Activated CD8-positive, alpha-beta T cell treated with anti-CD3 and anti-CD28 coated beads, Interleukin-2, amount 10 ng/mL, durations not matched to agents 7 days and 5 days (primary cell): ENCODE measurements around the gene TMEM131L. TPM values are rescaled to one million over a fixed set of nuclear protein-coding genes. Genes with fewer than 3 reads are reported as not detected.

Experiments used
- ATAC-seq: fragments of 150-1000 bp; cut with Tn5 transposase; one replicate; pipeline ENCODE4 v1.10.0; 2021; ENCODE audit warnings: moderate library complexity
- CTCF ChIA-PET: fragments of 350-600 bp; sonication (Branson Sonifier 250); formaldehyde crosslinking; loops from one replicate; lab custom pipeline; 2021; ENCODE audit warnings: antibody characterized with exemption; lab: Charles Lee
- POLR2A ChIA-PET: fragments of 350-600 bp; sonication (Branson Sonifier 250); formaldehyde crosslinking; loops from one replicate; lab custom pipeline; 2021; ENCODE audit warnings: antibody characterized with exemption; lab: Charles Lee
- DNase-seq: peaks from one replicate; pipeline ENCODE4 v3.0.0-alpha.2; 2020
- H3K27ac Mint-ChIP-seq: one replicate; pipeline ENCODE4 v1.8.0; 2021; ENCODE audit warnings: mild to moderate bottlenecking, mixed read lengths
- H3K27me3 Mint-ChIP-seq: one replicate; pipeline ENCODE4 v1.8.0; 2021; ENCODE audit warnings: low read depth, mixed read lengths
- H3K36me3 Mint-ChIP-seq: one replicate; pipeline ENCODE4 v1.8.0; 2021; ENCODE audit warnings: low read depth, mixed read lengths
- H3K4me1 Mint-ChIP-seq: one replicate; pipeline ENCODE4 v1.8.0; 2021; ENCODE audit warnings: low read depth, mixed read lengths
- H3K4me3 Mint-ChIP-seq: one replicate; pipeline ENCODE4 v1.8.0; 2021; ENCODE audit warnings: mild to moderate bottlenecking, mixed read lengths
- H3K9me3 Mint-ChIP-seq: one replicate; pipeline ENCODE4 v1.8.0; 2022; ENCODE audit warnings: mixed read lengths; ENCODE audit not compliant: insufficient read depth
- total RNA-seq, 2 experiments: library from RNA; stranded (reverse); gene quantifications; one replicate each; pipeline ENCODE4 v1.2.3, GENCODE V29; 2021

The TMEM131L gene
- total RNA-seq, 2 experiments from 2014 or later, result 54.9 to 58.4 TPM

DNA sequence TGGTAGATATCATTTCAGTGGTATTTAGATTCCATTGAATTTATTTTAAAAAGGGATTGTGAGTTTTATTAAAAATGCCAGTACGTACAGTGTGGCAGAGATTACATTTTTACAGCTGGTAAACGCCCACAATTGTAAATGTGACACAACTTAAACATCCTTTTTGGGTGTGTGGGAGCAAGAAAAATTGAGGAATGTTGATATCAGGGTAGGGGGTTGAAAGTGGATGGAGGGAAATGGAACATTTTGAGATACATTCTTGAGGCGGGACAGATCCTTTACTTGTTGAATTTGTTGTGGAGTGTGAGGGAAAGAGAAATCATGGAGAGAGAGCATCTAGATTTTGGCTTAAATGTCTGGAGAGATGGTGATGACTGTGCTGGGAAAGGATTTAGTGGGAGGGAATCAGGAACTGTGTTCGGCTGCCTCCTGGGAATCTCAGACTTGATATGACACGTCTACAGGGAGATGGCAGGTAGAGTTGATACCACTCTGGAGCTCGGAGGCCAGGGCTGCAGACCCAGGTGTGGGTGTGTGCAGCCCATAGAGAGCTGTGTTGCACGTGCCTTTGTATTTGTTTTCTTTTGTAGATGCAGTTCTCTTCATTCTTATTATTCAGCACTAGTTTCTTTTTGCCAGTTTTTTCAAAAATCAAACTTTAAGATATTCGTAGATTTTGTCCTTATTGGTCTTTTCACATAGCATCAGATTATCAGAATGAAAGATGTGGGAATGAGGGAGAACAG lies 10.8 kb downstream of the TMEM131L start:
- Mint-ChIP-seq H3K27me3 (no peaks in the 10 kb centered on the region), H3K4me1 (peaks cover 71% of the 10 kb centered on the region), H3K9me3 (no peaks in the 10 kb centered on the region), H3K4me3 (no peak overlapping the region), H3K36me3 (peaks cover 71% of the 10 kb centered on the region), H3K27ac (peak overlapping the region; percentile 1)
- CTCF ChIA-PET, result interaction anchor here (1.0 to 2.2 kb wide), 5 partner anchors 8 to 20 kb away, joined by 3 to 9 read pairs (median 4); partner anchors contain the start of gene TMEM131L
- ATAC-seq (no peak), DNase-seq (no peak)
- POLR2A ChIA-PET, result interaction anchor here (2.0 kb wide), 1 partner anchor 9 kb away, joined by 4 read pairs; no protein-coding TSS in a partner anchor

DNA sequence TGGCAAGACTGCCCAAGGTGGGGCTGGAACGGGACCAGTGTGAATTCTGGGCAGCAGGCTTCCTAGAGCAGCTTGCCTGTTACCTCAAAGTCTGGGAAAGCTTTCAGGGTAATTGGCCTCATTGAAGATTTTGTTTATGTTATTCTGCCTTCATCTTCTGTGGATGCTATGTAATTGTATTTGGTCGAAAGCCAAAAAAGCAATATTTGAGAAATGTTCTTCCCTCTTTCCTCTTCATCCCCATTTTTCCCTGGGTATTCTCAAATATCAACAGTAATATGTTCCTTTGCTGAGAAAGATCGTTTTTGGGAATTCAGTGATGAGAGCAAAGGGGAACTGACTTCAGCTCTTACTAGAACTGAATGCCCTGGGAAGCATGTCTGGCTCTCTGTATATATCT lies 12.9 kb downstream of the TMEM131L start:
- no peaks in the 10 kb centered on the region for H3K9me3 Mint-ChIP-seq
- peaks cover 66% of the 10 kb centered on the region for H3K4me1 Mint-ChIP-seq
- ChIA-PET POLR2A (interaction anchor here (1.0 to 2.0 kb wide), 2 partner anchors 10 to 12 kb away, joined by 4 to 5 read pairs; no protein-coding TSS in a partner anchor), CTCF (interaction anchor here (0.8 to 1.5 kb wide), 2 partner anchors 9 to 46 kb away, joined by 3 to 7 read pairs; no protein-coding TSS in a partner anchor)
- H3K4me3 Mint-ChIP-seq, result no peak overlapping the region
- peaks cover 59% of the 10 kb centered on the region for H3K36me3 Mint-ChIP-seq
- ATAC-seq (no peak), DNase-seq (no peak)
- H3K27me3 Mint-ChIP-seq, result no peaks in the 10 kb centered on the region
- no peak overlapping the region for H3K27ac Mint-ChIP-seq

DNA sequence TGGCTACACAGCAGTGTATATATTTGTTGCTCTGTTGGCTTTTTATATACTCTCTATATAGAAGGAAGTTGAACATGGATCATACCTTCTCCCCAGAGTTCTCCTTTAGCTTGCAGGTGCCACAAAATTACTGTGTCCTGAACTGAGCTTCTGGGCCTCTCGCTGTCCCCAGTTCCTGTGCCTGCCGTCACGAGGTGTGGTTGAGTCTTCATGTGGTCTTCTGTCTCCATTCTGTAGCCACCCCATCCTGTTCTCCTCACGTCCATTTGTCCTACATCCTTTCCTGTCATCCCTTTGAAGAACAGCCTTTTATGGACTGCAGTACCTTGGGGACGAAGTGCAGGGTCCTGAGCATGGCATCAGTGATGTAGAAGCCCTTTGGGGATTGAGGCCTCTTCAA lies 14.5 kb downstream of the TMEM131L start:
- DNase-seq, result no peak
- peak; percentile 66 for ATAC-seq
- CTCF ChIA-PET, result interaction anchor here (0.6 to 2.3 kb wide), 3 partner anchors 13 to 47 kb away, joined by 3 to 15 read pairs (median 7); no protein-coding TSS in a partner anchor
- peaks cover 62% of the 10 kb centered on the region for H3K4me1 Mint-ChIP-seq
- H3K27ac Mint-ChIP-seq, result peak overlapping the region; percentile 73
- POLR2A ChIA-PET, result interaction anchor here (0.9 to 1.1 kb wide), 3 partner anchors 11 to 93 kb away, joined by 3 read pairs; no protein-coding TSS in a partner anchor
- peaks cover 51% of the 10 kb centered on the region for H3K36me3 Mint-ChIP-seq
- H3K27me3 Mint-ChIP-seq, result no peaks in the 10 kb centered on the region
- H3K9me3 Mint-ChIP-seq, result no peaks in the 10 kb centered on the region
- H3K4me3 Mint-ChIP-seq, result no peak overlapping the region

DNA sequence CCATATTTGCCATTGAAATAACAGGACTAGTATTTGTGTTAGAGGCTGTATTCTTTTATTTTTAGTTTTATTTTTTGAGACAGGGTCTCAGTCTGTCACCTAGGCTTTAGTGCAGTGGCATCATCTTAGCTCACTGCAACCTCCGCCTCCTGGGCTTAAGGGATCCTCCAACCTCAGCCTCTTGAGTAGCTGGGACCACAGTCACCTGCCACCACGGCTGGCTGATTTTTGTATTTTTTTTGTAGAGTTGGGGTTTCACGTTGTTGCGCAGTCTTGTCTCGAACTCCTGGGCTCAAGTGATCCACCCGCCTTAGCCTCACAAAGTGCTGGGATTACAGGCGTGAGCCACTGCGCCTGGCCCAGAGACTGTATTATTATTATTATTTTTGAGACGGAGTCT lies 15.3 kb downstream of the TMEM131L start:
- Mint-ChIP-seq H3K4me3 (no peak overlapping the region), H3K27me3 (no peaks in the 10 kb centered on the region), H3K36me3 (peaks cover 47% of the 10 kb centered on the region), H3K27ac (no peak overlapping the region), H3K4me1 (peaks cover 67% of the 10 kb centered on the region), H3K9me3 (no peaks in the 10 kb centered on the region)
- ATAC-seq, result no peak
- ChIA-PET POLR2A (interaction anchor here (0.9 kb wide), 2 partner anchors 11 to 55 kb away, joined by 3 read pairs; no protein-coding TSS in a partner anchor), CTCF (interaction anchor here (0.6 to 2.5 kb wide), 7 partner anchors 13 to 93 kb away, joined by 3 to 15 read pairs (median 7); partner anchors contain the start of gene TMEM131L)
- DNase-seq, result no peak

DNA sequence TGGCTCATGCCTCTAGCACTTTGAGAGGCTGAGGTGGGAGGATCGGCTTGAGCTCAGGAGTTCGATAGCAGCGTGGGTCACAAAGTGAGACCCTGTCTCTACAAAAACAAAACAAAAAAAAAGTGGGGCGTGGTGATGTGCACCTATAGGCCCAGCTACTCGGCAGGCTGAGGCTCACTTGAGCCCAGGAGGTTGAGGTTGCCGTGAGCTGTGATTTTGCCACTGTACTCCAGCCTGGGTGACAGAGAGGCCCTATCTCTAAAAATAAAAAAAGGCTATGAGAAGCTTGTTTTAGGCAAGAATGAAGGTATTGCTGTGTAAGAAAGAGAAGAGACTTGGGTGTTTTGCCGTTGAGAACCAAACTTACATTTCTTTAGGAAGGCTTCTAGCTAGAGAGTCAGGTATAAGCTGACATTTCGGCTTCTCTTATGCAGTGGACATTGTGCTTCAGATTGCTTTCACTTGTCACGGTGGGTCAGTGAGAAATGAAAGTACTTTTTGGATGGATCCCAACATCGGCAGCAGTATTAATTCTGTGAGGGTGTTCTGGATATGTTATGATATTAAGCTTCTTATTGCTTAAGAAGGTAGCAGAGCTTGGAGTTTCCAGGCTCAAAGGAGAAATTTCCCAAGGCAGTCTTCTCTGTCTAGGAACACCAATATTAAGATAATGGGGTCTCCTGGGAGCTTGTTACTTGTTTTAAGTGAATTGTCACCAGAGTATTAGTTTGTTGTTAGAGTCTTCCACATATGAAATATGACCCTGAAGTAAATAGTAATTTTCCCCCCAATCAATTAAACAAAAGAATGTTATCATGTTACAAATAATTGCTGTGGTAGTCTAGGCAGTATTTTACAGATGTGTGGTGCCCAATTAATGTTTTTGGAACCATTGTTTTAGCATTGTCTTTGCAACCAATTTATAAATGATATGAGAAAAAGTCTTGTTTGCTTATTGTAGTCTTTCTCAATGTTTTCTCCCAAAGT lies 17.6 kb downstream of the TMEM131L start:
- H3K4me1 Mint-ChIP-seq, result peaks cover 74% of the 10 kb centered on the region
- no peaks in the 10 kb centered on the region for H3K9me3 Mint-ChIP-seq
- H3K27me3 Mint-ChIP-seq, result no peaks in the 10 kb centered on the region
- ChIA-PET CTCF (interaction anchor here (0.7 to 2.5 kb wide), 13 partner anchors 9 to 140 kb away, joined by 3 to 21 read pairs (median 4); partner anchors contain the start of genes MND1 and TMEM131L), POLR2A (interaction anchor here (0.9 to 1.5 kb wide), 3 partner anchors 16 to 91 kb away, joined by 3 to 5 read pairs (median 4); partner anchors contain the start of gene TMEM131L)
- H3K4me3 Mint-ChIP-seq, result peak overlapping the region; percentile 44
- peak overlapping the region; percentile 22 for H3K27ac Mint-ChIP-seq
- peaks cover 30% of the 10 kb centered on the region for H3K36me3 Mint-ChIP-seq
- DNase-seq (no peak), ATAC-seq (no peak)

DNA sequence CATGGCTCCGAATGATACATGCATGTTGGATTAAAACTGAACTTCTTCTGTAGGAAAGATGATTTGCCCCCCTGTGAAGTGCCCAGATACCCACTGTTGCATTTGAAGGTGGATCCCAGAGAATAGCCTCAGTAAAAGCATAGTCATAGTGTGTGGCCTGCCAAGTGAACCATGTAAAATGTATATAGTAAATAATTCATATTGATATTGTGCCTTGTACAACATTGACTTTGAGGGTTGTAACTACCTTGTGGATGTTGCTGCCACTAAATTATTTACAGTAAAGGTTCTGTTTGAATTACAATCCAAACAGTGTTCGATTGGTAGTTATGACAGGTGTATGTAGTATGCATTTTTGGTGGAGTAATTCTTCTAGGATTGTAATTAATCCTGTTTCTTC lies 19.2 kb downstream of the TMEM131L start:
- Mint-ChIP-seq H3K36me3 (peaks cover 31% of the 10 kb centered on the region), H3K4me1 (peaks cover 78% of the 10 kb centered on the region), H3K4me3 (no peak overlapping the region), H3K27me3 (no peaks in the 10 kb centered on the region), H3K27ac (peak overlapping the region; percentile 90), H3K9me3 (no peaks in the 10 kb centered on the region)
- ATAC-seq (no peak), DNase-seq (no peak)
- POLR2A ChIA-PET, result interaction anchor here (1.5 to 4.4 kb wide), 3 partner anchors 11 to 38 kb away, joined by 4 to 38 read pairs (median 24); partner anchors contain the start of gene TMEM131L
- CTCF ChIA-PET, result interaction anchor here (1.8 to 8.1 kb wide), 4 partner anchors 10 to 88 kb away, joined by 7 to 52 read pairs (median 13); partner anchors contain the start of gene TMEM131L

DNA sequence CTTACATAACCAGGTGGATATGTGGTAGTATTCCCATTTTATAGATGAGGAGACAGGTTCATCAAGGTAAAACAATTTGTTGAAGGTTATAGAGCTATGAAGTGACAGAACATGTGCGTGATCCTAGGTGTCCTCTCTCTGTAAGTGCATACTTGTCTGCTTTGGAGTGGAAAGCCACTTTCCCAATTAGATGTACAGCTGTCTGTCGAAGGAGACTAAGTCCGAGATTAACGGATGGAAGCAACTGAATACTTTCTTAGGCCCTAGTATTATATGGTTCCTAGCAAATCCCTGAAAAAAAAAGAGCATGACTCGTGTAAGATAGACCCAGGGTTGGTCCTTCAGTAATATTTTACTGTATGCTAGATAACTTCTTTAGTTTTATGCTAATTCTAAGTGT lies 19.7 kb downstream of the TMEM131L start:
- H3K9me3 Mint-ChIP-seq, result no peaks in the 10 kb centered on the region
- ATAC-seq (no peak), DNase-seq (no peak)
- peaks cover 75% of the 10 kb centered on the region for H3K4me1 Mint-ChIP-seq
- peaks cover 26% of the 10 kb centered on the region for H3K36me3 Mint-ChIP-seq
- H3K4me3 Mint-ChIP-seq, result no peak overlapping the region
- H3K27ac Mint-ChIP-seq, result peak overlapping the region; percentile 90
- CTCF ChIA-PET, result interaction anchor here (0.8 to 8.1 kb wide), 12 partner anchors 9 to 140 kb away, joined by 3 to 52 read pairs (median 6); partner anchors contain the start of gene TMEM131L
- POLR2A ChIA-PET, result interaction anchor here (0.9 to 4.4 kb wide), 4 partner anchors 10 to 82 kb away, joined by 3 to 38 read pairs (median 14); partner anchors contain the start of gene TMEM131L
- H3K27me3 Mint-ChIP-seq, result no peaks in the 10 kb centered on the region

DNA sequence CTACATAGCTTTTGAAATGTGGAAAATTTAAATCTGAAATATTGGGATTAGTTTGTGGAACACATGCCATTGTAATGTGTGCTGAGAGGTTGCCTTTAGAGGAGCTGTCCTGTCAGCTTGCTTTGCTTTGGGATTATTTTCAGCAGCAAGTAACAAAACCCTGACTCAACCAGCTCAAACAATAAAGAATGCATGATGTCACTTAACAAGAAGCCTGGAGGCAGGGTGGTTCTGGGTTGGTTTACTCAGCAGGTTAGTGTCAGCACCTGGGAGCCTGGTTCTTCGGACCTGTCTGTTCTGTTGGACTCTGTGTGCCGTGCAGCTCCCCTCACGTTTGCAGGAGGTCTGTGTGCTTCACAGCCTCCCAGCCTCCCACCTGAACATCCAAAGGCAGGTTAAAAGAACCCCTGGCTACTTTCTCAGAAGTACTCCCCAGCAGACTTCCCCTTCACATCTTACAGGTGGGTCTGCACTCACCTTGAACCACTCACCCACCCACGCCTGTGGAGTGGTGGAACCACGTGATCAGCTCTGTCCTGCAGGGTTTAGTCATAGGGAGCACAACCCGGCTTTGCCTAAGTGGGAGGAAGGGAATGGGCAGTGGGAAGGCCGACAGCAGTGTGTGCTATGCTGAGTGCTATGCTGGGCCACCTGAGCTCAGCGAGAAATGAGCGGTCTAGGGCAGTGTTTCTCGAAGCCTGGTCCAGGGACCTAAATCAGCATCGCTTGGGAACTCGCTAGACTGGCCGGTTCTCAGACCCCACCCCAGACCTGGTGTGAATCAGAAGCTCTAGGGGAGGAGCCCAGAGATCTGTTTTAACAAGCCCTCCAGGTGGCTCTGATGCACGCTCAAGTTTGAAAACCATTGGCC lies 20.4 kb downstream of the TMEM131L start:
- no peak for ATAC-seq
- H3K9me3 Mint-ChIP-seq, result no peaks in the 10 kb centered on the region

DNA sequence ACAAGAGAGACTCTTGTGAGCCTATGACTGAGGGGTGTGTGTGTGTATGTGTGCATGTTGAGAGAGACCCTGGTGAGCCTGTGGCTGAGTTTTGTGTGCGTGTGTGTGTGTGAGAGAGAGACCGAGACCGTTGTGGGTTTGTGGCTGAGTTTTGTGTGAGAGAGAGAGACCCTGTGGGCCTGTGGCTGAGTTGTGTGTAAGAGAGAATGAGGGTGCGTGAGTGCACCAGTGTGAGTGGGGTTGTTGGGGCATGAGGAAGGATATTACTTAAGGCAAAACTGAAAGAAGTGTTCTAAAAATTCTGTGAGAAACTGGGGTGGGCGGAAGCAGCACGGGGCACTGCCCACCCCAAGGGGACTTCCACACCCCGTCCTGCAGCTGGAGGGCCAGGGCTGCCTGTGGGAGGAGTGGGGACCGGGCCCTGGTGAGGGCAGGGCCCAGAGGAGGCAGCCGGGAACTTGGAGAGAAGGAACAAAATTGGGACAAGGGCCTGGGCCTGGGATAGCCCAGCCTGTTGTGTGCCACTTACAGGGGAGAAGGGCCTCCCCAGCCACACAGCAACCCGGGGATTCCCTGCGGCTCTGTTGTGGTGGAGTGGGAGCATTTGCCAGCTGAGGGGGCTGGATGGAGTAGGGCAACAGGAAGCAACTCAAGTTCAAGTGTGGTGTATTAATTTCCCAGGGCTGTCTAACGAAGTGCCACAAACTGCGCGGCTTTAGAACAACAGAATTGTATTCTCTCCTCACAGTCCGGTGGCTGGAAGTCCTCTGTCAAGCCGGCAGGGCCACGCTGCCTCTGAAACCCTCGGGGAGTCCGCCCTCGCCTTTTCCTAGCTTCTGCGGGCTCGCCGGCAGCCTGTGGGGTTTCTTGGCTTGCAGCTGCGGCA lies 22.1 kb downstream of the TMEM131L start:
- Mint-ChIP-seq H3K4me1 (peaks cover 85% of the 10 kb centered on the region), H3K4me3 (peak overlapping the region; percentile 57), H3K27ac (peak overlapping the region; percentile 90), H3K9me3 (no peaks in the 10 kb centered on the region), H3K36me3 (peaks cover 23% of the 10 kb centered on the region), H3K27me3 (no peaks in the 10 kb centered on the region)
- DNase-seq (peak; percentile 79), ATAC-seq (peak; percentile 60)
- ChIA-PET CTCF (interaction anchor here (0.9 to 8.1 kb wide), 12 partner anchors 10 to 86 kb away, joined by 3 to 52 read pairs (median 6); partner anchors contain the start of gene TMEM131L), POLR2A (interaction anchor here (0.6 to 4.4 kb wide), 11 partner anchors 8 to 55 kb away, joined by 3 to 38 read pairs (median 4); partner anchors contain the start of gene TMEM131L)

More for the DNA sequence above, 20.4 kb downstream of the TMEM131L start:
- peaks cover 78% of the 10 kb centered on the region for H3K4me1 Mint-ChIP-seq
- DNase-seq, result no peak
- no peaks in the 10 kb centered on the region for H3K27me3 Mint-ChIP-seq
- POLR2A ChIA-PET, result interaction anchor here (0.5 to 4.4 kb wide), 8 partner anchors 9 to 82 kb away, joined by 3 to 38 read pairs (median 4); partner anchors contain the start of gene TMEM131L
- peaks cover 25% of the 10 kb centered on the region for H3K36me3 Mint-ChIP-seq
- CTCF ChIA-PET, result interaction anchor here (0.8 to 8.1 kb wide), 19 partner anchors 9 to 140 kb away, joined by 3 to 52 read pairs (median 4); partner anchors contain the start of gene TMEM131L
- peak overlapping the region; percentile 57 for H3K4me3 Mint-ChIP-seq
- peak overlapping the region; percentile 90 for H3K27ac Mint-ChIP-seq
